Activated CD8-positive, alpha-beta T cell treated with anti-CD3 and anti-CD28 coated beads for 36 hours (primary cell): ENCODE data around the gene FGF3. TPM values are rescaled to one million over a fixed set of nuclear protein-coding genes. Genes with fewer than 3 reads are reported as not detected.

Experiments
- ATAC-seq: fragments of 200-7000 bp; cut with Tn5 transposase; one replicate; pipeline ENCODE4 v1.10.0; 2021; ENCODE audit warnings: mild to moderate bottlenecking, moderate library complexity
- CTCF ChIA-PET: fragments of 350-600 bp; sonication (Branson Sonifier 250); formaldehyde crosslinking; loops from one replicate; lab custom pipeline; 2021; ENCODE audit warnings: antibody characterized with exemption; lab: Charles Lee
- POLR2A ChIA-PET: fragments of 350-600 bp; sonication (Branson Sonifier 250); formaldehyde crosslinking; loops from one replicate; lab custom pipeline; 2021; ENCODE audit warnings: antibody characterized with exemption; lab: Charles Lee
- DNase-seq: peaks from one replicate; pipeline ENCODE4 v3.0.0-alpha.2; 2020
- H3K27ac Mint-ChIP-seq: one replicate; pipeline ENCODE4 v1.8.0; 2021; ENCODE audit warnings: mild to moderate bottlenecking, mixed read lengths
- H3K27me3 Mint-ChIP-seq: one replicate; pipeline ENCODE4 v1.8.0; 2021; ENCODE audit warnings: mixed read lengths
- H3K36me3 Mint-ChIP-seq: one replicate; pipeline ENCODE4 v1.8.0; 2021; ENCODE audit warnings: low read depth, mixed read lengths
- H3K4me1 Mint-ChIP-seq: one replicate; pipeline ENCODE4 v1.8.0; 2021; ENCODE audit warnings: low read depth, mixed read lengths
- H3K4me3 Mint-ChIP-seq: one replicate; pipeline ENCODE4 v1.8.0; 2021; ENCODE audit warnings: mild to moderate bottlenecking, moderate library complexity, mixed read lengths
- H3K9me3 Mint-ChIP-seq: one replicate; pipeline ENCODE4 v1.8.0; 2021; ENCODE audit warnings: mixed read lengths
- intact Hi-C: fragments of 100-400 bp; cut with micrococcal nuclease; formaldehyde crosslinking; loops from one replicate; pipeline ENCODE4 v1.10.0; 2022
- total RNA-seq, 2 experiments: library from RNA; stranded (reverse); gene quantifications; one replicate each; pipeline ENCODE4 v1.2.3, GENCODE V29; 2021
- TF ChIP-seq, protein P1 (sequence below): fragments of 200-600 bp; IDR thresholded peaks from one replicate; pipeline ENCODE4 v1.8.0; 2022; ENCODE audit warnings: antibody characterized with exemption, mild to moderate bottlenecking

The FGF3 gene
- total RNA-seq, 2 experiments from 2014 or later: not detected

GRCh38 chr11:69844396-69844795, 25.2 kb upstream of the FGF3 start:
- no peaks in the 10 kb centered on the region for H3K4me1 Mint-ChIP-seq
- no peaks in the 10 kb centered on the region for H3K36me3 Mint-ChIP-seq
- peaks cover 2% of the 10 kb centered on the region for H3K9me3 Mint-ChIP-seq
- H3K27me3 Mint-ChIP-seq: peaks cover 11% of the 10 kb centered on the region
- H3K4me3 Mint-ChIP-seq: no peak overlapping the region
- no peak overlapping the region for H3K27ac Mint-ChIP-seq
- ChIA-PET POLR2A (no interaction called here), CTCF (no interaction called here)
- ATAC-seq (no peak), DNase-seq (no peak)
- TF ChIP-seq, protein P1, sequence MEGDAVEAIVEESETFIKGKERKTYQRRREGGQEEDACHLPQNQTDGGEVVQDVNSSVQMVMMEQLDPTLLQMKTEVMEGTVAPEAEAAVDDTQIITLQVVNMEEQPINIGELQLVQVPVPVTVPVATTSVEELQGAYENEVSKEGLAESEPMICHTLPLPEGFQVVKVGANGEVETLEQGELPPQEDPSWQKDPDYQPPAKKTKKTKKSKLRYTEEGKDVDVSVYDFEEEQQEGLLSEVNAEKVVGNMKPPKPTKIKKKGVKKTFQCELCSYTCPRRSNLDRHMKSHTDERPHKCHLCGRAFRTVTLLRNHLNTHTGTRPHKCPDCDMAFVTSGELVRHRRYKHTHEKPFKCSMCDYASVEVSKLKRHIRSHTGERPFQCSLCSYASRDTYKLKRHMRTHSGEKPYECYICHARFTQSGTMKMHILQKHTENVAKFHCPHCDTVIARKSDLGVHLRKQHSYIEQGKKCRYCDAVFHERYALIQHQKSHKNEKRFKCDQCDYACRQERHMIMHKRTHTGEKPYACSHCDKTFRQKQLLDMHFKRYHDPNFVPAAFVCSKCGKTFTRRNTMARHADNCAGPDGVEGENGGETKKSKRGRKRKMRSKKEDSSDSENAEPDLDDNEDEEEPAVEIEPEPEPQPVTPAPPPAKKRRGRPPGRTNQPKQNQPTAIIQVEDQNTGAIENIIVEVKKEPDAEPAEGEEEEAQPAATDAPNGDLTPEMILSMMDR: no peak
- intact Hi-C loops: no loop called here

GRCh38 chr11:69843529-69843921, 24.3 kb upstream of the FGF3 start:
- ATAC-seq (no peak), DNase-seq (no peak)
- Mint-ChIP-seq H3K4me3 (no peak overlapping the region), H3K36me3 (no peaks in the 10 kb centered on the region), H3K9me3 (no peaks in the 10 kb centered on the region), H3K27ac (no peak overlapping the region), H3K4me1 (no peaks in the 10 kb centered on the region), H3K27me3 (peaks cover 8% of the 10 kb centered on the region)
- CTCF ChIA-PET: interaction anchor here (1.7 kb wide), 1 partner anchor 169 kb away, joined by 3 read pairs; the partner anchor contains the start of gene LTO1
- TF ChIP-seq, protein P1: no peak
- POLR2A ChIA-PET: no interaction called here
- intact Hi-C loops: no loop called here

GRCh38 chr11:69842746-69843528, 23.7 kb upstream of the FGF3 start:
- Mint-ChIP-seq H3K4me1 (no peaks in the 10 kb centered on the region), H3K4me3 (no peak overlapping the region), H3K36me3 (no peaks in the 10 kb centered on the region), H3K27me3 (peaks cover 10% of the 10 kb centered on the region), H3K9me3 (no peaks in the 10 kb centered on the region), H3K27ac (no peak overlapping the region)
- TF ChIP-seq, protein P1: no peak
- intact Hi-C loops: no loop called here
- no peak for DNase-seq
- CTCF ChIA-PET: interaction anchor here (1.2 to 1.7 kb wide), 3 partner anchors 51 to 168 kb away, joined by 3 read pairs; partner anchors contain the start of gene LTO1
- POLR2A ChIA-PET: interaction anchor here (0.5 kb wide), 1 partner anchor 16 kb away, joined by 4 read pairs; no protein-coding TSS in a partner anchor
- no peak for ATAC-seq

- POLR2A ChIA-PET: interaction anchor here (0.5 kb wide), 1 partner anchor 17 kb away, joined by 4 read pairs; no protein-coding TSS in a partner anchor
- CTCF ChIA-PET: interaction anchor here (1.2 to 1.7 kb wide), 3 partner anchors 51 to 168 kb away, joined by 3 read pairs; partner anchors contain the start of gene LTO1
- Mint-ChIP-seq H3K4me3 (no peak overlapping the region), H3K27me3 (peaks cover 12% of the 10 kb centered on the region), H3K9me3 (no peaks in the 10 kb centered on the region), H3K36me3 (no peaks in the 10 kb centered on the region), H3K27ac (no peak overlapping the region), H3K4me1 (no peaks in the 10 kb centered on the region)
- TF ChIP-seq, protein P1: peak; percentile 44
- ATAC-seq (no peak), DNase-seq (peak; percentile 29)
- intact Hi-C loops: no loop called here
Observed at GRCh38 chr11:69841859-69842698, 22.9 kb upstream of the FGF3 start.
